ENCODE results near the gene FBF1. TPM values are rescaled to one million over a fixed set of nuclear protein-coding genes. Genes with fewer than 3 reads are reported as not detected.

FBF1 gene
- total RNA-seq, 2 donors from 2014 or later, result 18.9 to 31.3 TPM

DNA sequence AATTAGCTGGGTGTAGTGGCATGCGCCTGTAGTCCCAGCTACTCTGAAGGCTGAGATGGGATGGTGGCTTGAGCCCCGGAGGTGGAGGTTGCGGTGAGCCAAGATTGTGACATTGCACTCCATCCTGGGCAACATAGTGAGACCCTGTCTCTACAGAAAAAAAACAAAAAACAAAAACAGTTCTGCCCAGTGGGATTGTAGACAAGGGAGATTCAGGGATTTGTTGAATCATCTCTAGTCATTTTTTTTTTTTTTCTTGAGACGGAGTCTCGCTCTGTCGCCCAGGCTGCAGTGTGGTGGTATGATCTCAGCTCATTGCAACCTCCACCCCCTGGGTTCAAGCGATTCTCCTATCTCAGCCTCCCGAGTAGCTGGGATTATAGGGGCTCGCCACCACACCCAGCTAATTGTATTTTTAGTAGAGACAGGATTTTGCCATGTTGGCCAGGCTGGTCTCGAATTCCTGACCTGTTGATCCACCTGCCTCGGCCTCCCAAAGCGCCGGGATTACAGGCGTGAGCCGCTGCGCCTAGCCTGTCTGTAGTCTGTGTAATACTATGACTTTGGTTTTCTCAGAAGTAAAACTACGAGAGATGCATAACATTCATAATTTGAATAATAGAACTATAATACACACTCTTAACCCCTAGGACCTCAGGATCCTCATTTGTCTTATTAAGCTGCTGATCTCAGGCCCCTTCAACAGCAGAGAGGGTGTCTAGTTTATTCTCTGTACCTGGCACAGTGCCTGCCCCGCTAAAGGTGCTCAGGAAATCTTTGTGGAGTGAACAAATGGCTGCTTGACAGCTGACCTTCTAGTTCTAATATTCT, 39.6 kb upstream of the FBF1 start:
- Histone ChIP-seq H3K9me3 (no peaks in the 10 kb centered on the region), H3K27ac (peak overlapping the region; percentile 99), H3K4me3 (peak overlapping the region; percentile 78 to 87), H3K36me3 (no peaks in the 10 kb centered on the region), H3K27me3 (replicated peaks; ENCODE audit: insufficient read depth) (no peaks in the 10 kb centered on the region), H3K4me1 (replicated peaks) (no peaks in the 10 kb centered on the region)
- intact Hi-C loops (cut with DNase I), result no loop called here
- TF ChIP-seq POLR2AphosphoS5 (IDR thresholded peaks at IDR 0.05), result no peak
- no peak for TF ChIP-seq CTCF (IDR thresholded peaks at IDR 0.05)
- TF ChIP-seq POLR2A (IDR thresholded peaks at IDR 0.05), result no peak
- WGBS, result 85% methylated on average over 18 of the region's 18 CpGs
- no peak for DNase-seq (ENCODE audit: low spot score)

DNA sequence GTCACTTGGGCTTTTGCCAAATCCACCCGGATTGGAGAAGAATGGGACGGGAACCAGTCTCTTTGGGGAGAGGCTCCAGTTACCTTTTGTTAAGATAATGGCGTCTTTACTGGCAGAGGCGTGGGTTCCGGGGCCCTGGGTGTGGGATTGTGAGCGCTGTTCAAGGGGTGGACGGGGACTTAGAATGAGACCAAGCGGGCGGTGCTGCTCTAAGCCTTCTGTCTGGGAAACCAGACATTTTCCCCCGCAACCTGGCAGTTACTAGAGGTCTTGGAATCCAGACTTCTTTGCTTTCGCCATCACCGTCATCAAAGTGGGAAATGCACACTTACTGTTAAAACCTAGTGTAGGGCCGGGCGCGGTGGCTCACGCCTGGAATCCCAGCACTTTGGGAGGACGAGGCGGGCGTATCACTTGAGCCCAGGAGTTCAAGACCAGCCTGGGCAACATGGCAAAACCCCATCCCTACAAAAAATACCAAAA, 38.9 kb upstream of the FBF1 start:
- Histone ChIP-seq H3K4me1 (replicated peaks) (no peaks in the 10 kb centered on the region), H3K27ac (peak overlapping the region; percentile 99), H3K27me3 (replicated peaks; ENCODE audit: insufficient read depth) (no peaks in the 10 kb centered on the region), H3K36me3 (no peaks in the 10 kb centered on the region), H3K9me3 (no peaks in the 10 kb centered on the region), H3K4me3 (peak overlapping the region; percentile 78 to 87)
- DNase-seq (ENCODE audit: low spot score), result no peak
- 2% methylated on average over 19 of the region's 19 CpGs for WGBS
- intact Hi-C loops (cut with DNase I), result no loop called here
- no peak for TF ChIP-seq POLR2A (IDR thresholded peaks at IDR 0.05)
- no peak for TF ChIP-seq POLR2AphosphoS5 (IDR thresholded peaks at IDR 0.05)
- TF ChIP-seq CTCF (IDR thresholded peaks at IDR 0.05), result no peak

- TF ChIP-seq POLR2AphosphoS5 (IDR thresholded peaks at IDR 0.05), result peak; percentile 89
- TF ChIP-seq POLR2A (IDR thresholded peaks at IDR 0.05), result peak; percentile 92
- peak; percentile 40 to 71 (median 50) for TF ChIP-seq CTCF (IDR thresholded peaks at IDR 0.05)
- Histone ChIP-seq H3K4me3 (peak within 1 kb of the TSS; percentile 78 to 87), H3K9me3 (no peaks in the 10 kb centered on the region), H3K4me1 (replicated peaks) (no peaks in the 10 kb centered on the region), H3K36me3 (no peaks in the 10 kb centered on the region), H3K27ac (peak within 1 kb of the TSS; percentile 99), H3K27me3 (replicated peaks; ENCODE audit: insufficient read depth) (no peaks in the 10 kb centered on the region)
- intact Hi-C loops (cut with DNase I), result no loop called here
- under 1% methylated on average over 70 of the region's 72 CpGs for WGBS
- peak; percentile 97 for DNase-seq (ENCODE audit: low spot score)
Observed at GRCh38 chr17:75978938-75979704, 38.3 kb upstream of the FBF1 start, which contains the start of the genes ACOX1 and TEN1. Gene ACOX1 (minus strand): TSS chr17:75979166. CDS start chr17:75979073, 93 bp downstream. Gene TEN1 (plus strand): TSS chr17:75979240. CDS start chr17:75986193, 6,953 bp downstream.

DNA sequence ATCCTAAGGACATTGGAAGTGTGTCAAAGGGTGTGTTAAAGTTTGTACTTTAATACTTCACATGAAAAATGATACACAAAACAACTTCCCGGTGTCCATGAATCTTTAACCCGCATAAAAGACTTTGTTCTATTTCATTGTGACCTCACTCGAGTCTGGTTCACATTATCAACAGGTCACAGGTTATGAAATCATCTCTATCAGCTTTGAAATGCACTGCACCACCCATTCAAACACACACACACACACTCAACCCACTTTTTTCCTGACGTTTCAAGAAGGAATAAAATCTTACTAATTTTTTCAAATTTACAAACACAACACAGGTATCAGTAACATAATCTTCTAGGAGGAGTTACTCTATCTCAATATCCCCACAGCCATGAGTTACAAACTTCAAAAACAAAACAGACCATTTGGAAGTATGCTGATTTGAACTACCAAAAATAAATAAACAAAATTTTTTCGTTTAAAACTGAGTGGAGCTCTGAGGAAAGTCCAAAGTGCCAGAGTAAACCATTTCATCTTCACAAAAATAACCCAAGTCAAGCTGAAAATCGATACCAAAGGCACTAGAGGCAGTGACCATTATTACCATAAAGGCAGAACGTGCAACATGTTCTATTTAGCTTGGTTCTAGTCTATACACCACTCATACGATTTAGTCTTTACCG, 35.5 kb upstream of the FBF1 start:
- DNase-seq (ENCODE audit: low spot score), result no peak
- Histone ChIP-seq H3K4me3 (peak overlapping the region in 1 of 2 donors; percentile 5), H3K27me3 (replicated peaks; ENCODE audit: insufficient read depth) (no peaks in the 10 kb centered on the region), H3K4me1 (replicated peaks) (no peaks in the 10 kb centered on the region), H3K9me3 (no peaks in the 10 kb centered on the region), H3K27ac (no peak overlapping the region), H3K36me3 (no peaks in the 10 kb centered on the region)
- TF ChIP-seq CTCF (IDR thresholded peaks at IDR 0.05) (no peak), POLR2A (IDR thresholded peaks at IDR 0.05) (no peak), POLR2AphosphoS5 (IDR thresholded peaks at IDR 0.05) (no peak)
- intact Hi-C loops (cut with DNase I), result no loop called here
- whole genome bisulfite sequencing, result 45% methylated on average over 9 of the region's 9 CpGs
